Gastroesophageal sphincter (tissue), 3 donors: Measurements from ENCODE around the gene MAGEF1.

Experiments
- EP300 ChIP-seq: sonication (generic); formaldehyde crosslinking; IDR thresholded peaks from one replicate; pipeline ENCODE4 v1.6.1; 2017; ENCODE audit warnings: antibody characterized with exemption, mild to moderate bottlenecking
- POLR2A ChIP-seq, 2 donors: fragments of 450-650 bp; IDR thresholded peaks; one replicate each; pipeline ENCODE4 v1.6.1; 2017; ENCODE audit warnings: antibody characterized with exemption in 2 of 2, mild to moderate bottlenecking in 2 of 2, moderate library complexity in 1 of 2
- POLR2AphosphoS5 ChIP-seq: sonication (generic); formaldehyde crosslinking; IDR thresholded peaks from one replicate; pipeline ENCODE4 v1.6.1; 2017; ENCODE audit warnings: antibody characterized with exemption
- TF ChIP-seq, protein P1 (sequence below), 4 experiments: fragments of 200-600 bp in 2 of 4; fragments of 450-650 bp in 2 of 4; sonication (generic) in 1 of 4; IDR thresholded peaks; one replicate each; pipeline ENCODE4 v1.5.1; 2017 to 2019; ENCODE audit warnings: antibody characterized with exemption in 4 of 4, mild to moderate bottlenecking in 2 of 4, moderate library complexity in 2 of 4

DNA sequence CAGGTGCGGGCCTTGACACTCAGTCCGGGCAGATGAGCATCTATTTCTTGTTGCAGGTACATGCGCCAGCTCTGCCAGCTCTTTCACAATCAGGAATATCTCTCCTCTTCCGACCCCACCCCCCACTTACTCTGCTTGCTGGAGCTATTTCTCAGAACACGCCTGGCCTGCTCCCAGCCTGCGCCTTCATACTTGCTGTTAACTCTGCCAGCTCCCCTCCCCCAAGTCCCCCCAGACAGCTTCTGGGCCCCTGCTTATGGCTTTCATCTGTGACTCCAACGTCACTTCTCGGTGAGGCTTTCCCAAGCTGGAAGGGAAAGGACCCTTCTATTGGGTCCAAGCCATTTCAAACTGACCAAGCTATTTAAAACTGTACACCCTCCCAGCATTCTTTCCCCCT, 15.2 kb downstream of the MAGEF1 start:
- TF ChIP-seq, protein P1, sequence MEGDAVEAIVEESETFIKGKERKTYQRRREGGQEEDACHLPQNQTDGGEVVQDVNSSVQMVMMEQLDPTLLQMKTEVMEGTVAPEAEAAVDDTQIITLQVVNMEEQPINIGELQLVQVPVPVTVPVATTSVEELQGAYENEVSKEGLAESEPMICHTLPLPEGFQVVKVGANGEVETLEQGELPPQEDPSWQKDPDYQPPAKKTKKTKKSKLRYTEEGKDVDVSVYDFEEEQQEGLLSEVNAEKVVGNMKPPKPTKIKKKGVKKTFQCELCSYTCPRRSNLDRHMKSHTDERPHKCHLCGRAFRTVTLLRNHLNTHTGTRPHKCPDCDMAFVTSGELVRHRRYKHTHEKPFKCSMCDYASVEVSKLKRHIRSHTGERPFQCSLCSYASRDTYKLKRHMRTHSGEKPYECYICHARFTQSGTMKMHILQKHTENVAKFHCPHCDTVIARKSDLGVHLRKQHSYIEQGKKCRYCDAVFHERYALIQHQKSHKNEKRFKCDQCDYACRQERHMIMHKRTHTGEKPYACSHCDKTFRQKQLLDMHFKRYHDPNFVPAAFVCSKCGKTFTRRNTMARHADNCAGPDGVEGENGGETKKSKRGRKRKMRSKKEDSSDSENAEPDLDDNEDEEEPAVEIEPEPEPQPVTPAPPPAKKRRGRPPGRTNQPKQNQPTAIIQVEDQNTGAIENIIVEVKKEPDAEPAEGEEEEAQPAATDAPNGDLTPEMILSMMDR (IDR thresholded peaks at IDR 0.05): no peak
- no peak for TF ChIP-seq POLR2AphosphoS5
- no peak for TF ChIP-seq EP300
- no peak for TF ChIP-seq POLR2A (IDR thresholded peaks at IDR 0.05)
